Measurements from ENCODE around the gene DNAJC13.

DNAJC13 gene

DNA sequence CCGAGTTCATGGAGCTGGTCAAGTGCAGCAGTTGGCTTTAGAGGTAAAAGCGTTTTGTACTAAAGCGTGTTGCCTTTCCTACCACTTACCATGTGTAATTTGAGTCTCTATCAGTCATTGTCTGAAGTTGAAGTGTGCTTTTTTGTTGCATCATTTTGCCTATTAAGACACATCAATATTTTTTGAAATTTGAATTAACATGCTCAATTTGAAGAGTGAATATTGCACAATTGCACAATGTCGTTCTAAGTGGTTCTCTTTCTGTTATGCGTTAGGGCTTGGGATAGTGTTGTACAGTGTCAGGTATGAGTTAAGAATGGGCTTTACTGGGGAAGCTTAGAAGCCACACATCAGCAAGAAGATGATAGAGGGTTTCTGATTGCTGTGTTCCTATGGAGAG, 95.8 kb downstream of the DNAJC13 start:
- no peak for TF ChIP-seq SIN3A (IDR thresholded peaks at IDR 0.05; ENCODE audit: borderline replicate concordance, insufficient read depth, low read length)

DNA sequence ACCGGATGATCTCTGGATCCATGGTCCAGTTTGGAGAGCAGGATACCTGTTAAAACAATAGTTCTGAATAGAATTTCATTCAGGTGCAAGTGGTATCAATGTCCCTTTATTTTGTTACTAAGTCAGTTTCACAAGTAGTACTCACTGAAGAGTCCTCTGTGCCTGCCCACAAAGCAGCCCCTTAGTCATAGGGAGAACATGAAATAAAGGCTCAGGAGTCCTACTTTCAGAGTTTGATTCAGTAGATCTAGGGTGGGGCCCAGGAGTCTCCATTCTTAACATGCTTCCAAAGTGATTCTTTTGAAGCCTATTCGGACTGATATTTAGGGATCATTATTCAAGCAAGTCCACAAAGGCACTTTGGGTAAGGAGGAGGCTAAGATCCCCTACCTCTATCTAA, 100.0 kb downstream of the DNAJC13 start:
- TF ChIP-seq SIN3A (IDR thresholded peaks at IDR 0.05; ENCODE audit: borderline replicate concordance, insufficient read depth, low read length): no peak
- TF ChIP-seq FOXP2 (optimal IDR thresholded peaks at IDR 0.05; ENCODE audit: borderline replicate concordance, extremely low read depth, extremely low read length, insufficient read depth): no peak
- no peak for TF ChIP-seq POLR2AphosphoS5 (IDR thresholded peaks at IDR 0.05; ENCODE audit: low read depth, low read length)
- TF ChIP-seq TAF1 (IDR thresholded peaks at IDR 0.05; ENCODE audit: borderline replicate concordance, insufficient read depth, low read length): no peak
- TF ChIP-seq, protein P1, sequence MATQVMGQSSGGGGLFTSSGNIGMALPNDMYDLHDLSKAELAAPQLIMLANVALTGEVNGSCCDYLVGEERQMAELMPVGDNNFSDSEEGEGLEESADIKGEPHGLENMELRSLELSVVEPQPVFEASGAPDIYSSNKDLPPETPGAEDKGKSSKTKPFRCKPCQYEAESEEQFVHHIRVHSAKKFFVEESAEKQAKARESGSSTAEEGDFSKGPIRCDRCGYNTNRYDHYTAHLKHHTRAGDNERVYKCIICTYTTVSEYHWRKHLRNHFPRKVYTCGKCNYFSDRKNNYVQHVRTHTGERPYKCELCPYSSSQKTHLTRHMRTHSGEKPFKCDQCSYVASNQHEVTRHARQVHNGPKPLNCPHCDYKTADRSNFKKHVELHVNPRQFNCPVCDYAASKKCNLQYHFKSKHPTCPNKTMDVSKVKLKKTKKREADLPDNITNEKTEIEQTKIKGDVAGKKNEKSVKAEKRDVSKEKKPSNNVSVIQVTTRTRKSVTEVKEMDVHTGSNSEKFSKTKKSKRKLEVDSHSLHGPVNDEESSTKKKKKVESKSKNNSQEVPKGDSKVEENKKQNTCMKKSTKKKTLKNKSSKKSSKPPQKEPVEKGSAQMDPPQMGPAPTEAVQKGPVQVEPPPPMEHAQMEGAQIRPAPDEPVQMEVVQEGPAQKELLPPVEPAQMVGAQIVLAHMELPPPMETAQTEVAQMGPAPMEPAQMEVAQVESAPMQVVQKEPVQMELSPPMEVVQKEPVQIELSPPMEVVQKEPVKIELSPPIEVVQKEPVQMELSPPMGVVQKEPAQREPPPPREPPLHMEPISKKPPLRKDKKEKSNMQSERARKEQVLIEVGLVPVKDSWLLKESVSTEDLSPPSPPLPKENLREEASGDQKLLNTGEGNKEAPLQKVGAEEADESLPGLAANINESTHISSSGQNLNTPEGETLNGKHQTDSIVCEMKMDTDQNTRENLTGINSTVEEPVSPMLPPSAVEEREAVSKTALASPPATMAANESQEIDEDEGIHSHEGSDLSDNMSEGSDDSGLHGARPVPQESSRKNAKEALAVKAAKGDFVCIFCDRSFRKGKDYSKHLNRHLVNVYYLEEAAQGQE (IDR thresholded peaks at IDR 0.05; ENCODE audit: insufficient read depth in 1 of 2, low read depth in 2 of 2, low read length in 2 of 2): no peak

DNA sequence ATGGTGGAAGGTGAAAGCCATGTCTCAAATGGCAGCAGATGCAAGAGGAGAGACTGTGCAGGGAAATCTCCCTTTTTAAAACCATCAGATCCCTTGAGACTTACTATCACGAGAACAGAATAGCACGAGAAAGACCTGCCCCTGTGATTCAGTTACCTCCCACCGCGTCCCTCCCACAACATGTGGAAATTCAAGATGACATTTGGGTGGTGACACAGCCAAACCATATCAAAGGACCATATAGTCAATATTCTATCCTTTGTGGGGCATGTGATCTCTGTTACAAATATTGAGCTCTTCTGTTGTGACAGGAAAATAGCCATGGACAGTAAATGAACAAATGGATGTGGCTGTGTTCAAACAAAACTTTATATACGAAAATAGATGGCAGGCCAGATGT, 102.6 kb downstream of the DNAJC13 start:
- TF ChIP-seq, protein P1 (IDR thresholded peaks at IDR 0.05; ENCODE audit: insufficient read depth in 1 of 2, low read depth in 2 of 2, low read length in 2 of 2): no peak
- TF ChIP-seq SIN3A (IDR thresholded peaks at IDR 0.05; ENCODE audit: borderline replicate concordance, insufficient read depth, low read length) (no peak), FOXP2 (optimal IDR thresholded peaks at IDR 0.05; ENCODE audit: borderline replicate concordance, extremely low read depth, extremely low read length, insufficient read depth) (no peak), TAF1 (IDR thresholded peaks at IDR 0.05; ENCODE audit: borderline replicate concordance, insufficient read depth, low read length) (no peak), POLR2AphosphoS5 (IDR thresholded peaks at IDR 0.05; ENCODE audit: low read depth, low read length) (no peak)

DNA sequence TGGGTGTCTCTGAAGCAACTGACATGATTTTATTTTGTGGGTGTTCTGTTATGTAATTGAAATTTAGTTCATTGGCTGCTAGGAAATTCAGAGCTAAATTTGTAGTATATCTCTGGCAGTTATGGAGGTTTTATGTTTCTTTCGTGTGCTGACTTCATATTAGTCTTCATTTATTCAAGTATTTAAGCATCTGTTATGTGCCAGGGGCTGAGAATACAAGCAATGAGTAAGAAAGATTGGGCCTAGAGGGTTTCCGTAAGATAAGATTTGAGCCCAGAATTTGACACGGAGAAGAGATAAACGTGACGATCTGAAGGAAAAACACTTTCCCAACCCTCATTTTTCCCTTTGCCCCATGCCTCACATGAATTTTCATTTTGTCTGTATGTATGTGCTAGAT, 104.6 kb downstream of the DNAJC13 start:
- TF ChIP-seq TAF1 (IDR thresholded peaks at IDR 0.05; ENCODE audit: borderline replicate concordance, insufficient read depth, low read length): no peak

DNA sequence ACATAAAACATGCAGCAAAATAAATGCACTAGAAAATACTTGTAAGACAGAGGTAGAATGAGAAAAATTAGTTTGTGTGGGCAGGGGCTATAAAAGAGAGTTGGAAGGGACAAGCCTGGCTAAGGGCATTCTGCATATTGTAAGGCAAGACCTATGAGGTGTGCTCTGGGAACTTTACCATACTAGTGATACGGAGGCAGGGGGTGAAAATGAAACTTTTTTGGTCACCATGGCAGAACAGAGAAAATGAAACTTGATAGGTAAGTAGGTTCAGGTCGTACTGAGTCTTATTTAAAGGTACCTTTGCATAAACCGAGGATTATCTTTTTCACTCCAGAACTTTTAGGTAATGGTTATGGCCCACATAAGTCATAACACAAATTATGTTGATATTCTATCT, 105.1 kb downstream of the DNAJC13 start:
- TF ChIP-seq POLR2AphosphoS5 (IDR thresholded peaks at IDR 0.05; ENCODE audit: low read depth, low read length) (no peak), TAF1 (IDR thresholded peaks at IDR 0.05; ENCODE audit: borderline replicate concordance, insufficient read depth, low read length) (no peak), FOXP2 (optimal IDR thresholded peaks at IDR 0.05; ENCODE audit: borderline replicate concordance, extremely low read depth, extremely low read length, insufficient read depth) (no peak), SIN3A (IDR thresholded peaks at IDR 0.05; ENCODE audit: borderline replicate concordance, insufficient read depth, low read length) (no peak)
- TF ChIP-seq, protein P1 (IDR thresholded peaks at IDR 0.05; ENCODE audit: insufficient read depth in 1 of 2, low read depth in 2 of 2, low read length in 2 of 2): no peak

DNA sequence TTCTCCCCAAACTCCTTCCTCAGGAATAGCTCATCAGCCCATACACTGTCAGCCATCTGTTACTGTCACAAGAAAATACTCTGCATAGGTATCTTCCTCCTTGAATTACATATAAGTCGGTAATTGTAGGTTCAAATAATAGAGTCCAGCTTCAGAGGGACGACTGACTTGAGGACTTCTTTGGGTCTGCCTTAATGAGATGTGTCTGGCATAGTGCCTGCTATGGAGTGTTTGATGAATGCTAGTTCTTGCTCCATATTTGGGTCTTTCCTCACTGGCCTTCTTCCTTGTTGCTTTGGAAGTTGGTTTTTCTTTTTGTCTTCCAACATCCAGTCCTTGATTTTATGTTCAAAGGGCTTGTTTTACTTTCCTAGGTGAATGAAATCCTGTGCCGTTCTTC, 113.3 kb downstream of the DNAJC13 start:
- TF ChIP-seq, protein P1 (IDR thresholded peaks at IDR 0.05; ENCODE audit: insufficient read depth in 1 of 2, low read depth in 2 of 2, low read length in 2 of 2): no peak
- no peak for TF ChIP-seq FOXP2 (optimal IDR thresholded peaks at IDR 0.05; ENCODE audit: borderline replicate concordance, extremely low read depth, extremely low read length, insufficient read depth)

Data from PFSK-1 (cell line).